Stimulated activated CD4-positive, alpha-beta T cell treated with anti-CD3 and anti-CD28 coated beads, Interleukin-2, amount 100 ng/mL, for 48 hours (primary cell): Measurements from ENCODE around the gene ITGB8.
"Not testable (repeated sequence)": the region's sequence is repeated elsewhere in the genome, so short reads cannot be mapped to it uniquely, and the experiment has no call there.

Source experiments
- DNase-seq, 2 donors: peaks; one replicate each; pipeline ENCODE4 v3.0.0-alpha.2; 2020

Gene ITGB8

GRCh38 chr7:20330239-20330927 is at the start of gene ITGB8:
ITGB8 (plus strand) TSS chr7:20330900; CDS start chr7:20331807, 907 bp downstream.
- peak; percentile 72 to 73 for DNase-seq

GRCh38 chr7:20282959-20283358 is 47.7 kb upstream of the ITGB8 start:
- DNase-seq, result no peak

- no peak for DNase-seq
Observed at GRCh38 chr7:20283385-20283784, 47.3 kb upstream of the ITGB8 start.

- DNase-seq, result no peak
Observed at GRCh38 chr7:20284003-20284770, 46.5 kb upstream of the ITGB8 start.

- DNase-seq, result no peak
Observed at GRCh38 chr7:20284771-20285143, 45.9 kb upstream of the ITGB8 start.

- DNase-seq, result no peak
Observed at GRCh38 chr7:20287317-20287716, 43.4 kb upstream of the ITGB8 start.

GRCh38 chr7:20288036-20288435 is 42.7 kb upstream of the ITGB8 start:
- no peak for DNase-seq

GRCh38 chr7:20290505-20291111 is 40.1 kb upstream of the ITGB8 start:
- DNase-seq, result no peak

- no peak for DNase-seq
Observed at GRCh38 chr7:20293336-20293735, 37.4 kb upstream of the ITGB8 start.

- no peak for DNase-seq
Observed at GRCh38 chr7:20296444-20296843, 34.3 kb upstream of the ITGB8 start.

GRCh38 chr7:20296901-20297300 is 33.8 kb upstream of the ITGB8 start:
- no peak for DNase-seq

GRCh38 chr7:20298486-20298901 is 32.2 kb upstream of the ITGB8 start:
- DNase-seq, result no peak

GRCh38 chr7:20299145-20299544 is 31.6 kb upstream of the ITGB8 start:
- no peak for DNase-seq

- DNase-seq, result no peak
Observed at GRCh38 chr7:20299647-20300312, 30.9 kb upstream of the ITGB8 start.

GRCh38 chr7:20301311-20301939 is 29.3 kb upstream of the ITGB8 start:
- DNase-seq, result no peak

- not testable (repeated sequence) for DNase-seq
Observed at GRCh38 chr7:20302300-20302699, 28.4 kb upstream of the ITGB8 start.

- no peak for DNase-seq
Observed at GRCh38 chr7:20302891-20303290, 27.8 kb upstream of the ITGB8 start.

GRCh38 chr7:20304366-20304765 is 26.3 kb upstream of the ITGB8 start:
- no peak for DNase-seq

GRCh38 chr7:20305726-20306125 is 25.0 kb upstream of the ITGB8 start:
- no peak for DNase-seq

- DNase-seq, result no peak
Observed at GRCh38 chr7:20306180-20306946, 24.3 kb upstream of the ITGB8 start.

GRCh38 chr7:20307119-20307518 is 23.6 kb upstream of the ITGB8 start:
- no peak for DNase-seq

GRCh38 chr7:20307901-20308300 is 22.8 kb upstream of the ITGB8 start:
- no peak for DNase-seq
